GM12892 (cell line): ENCODE measurements around the gene STAMBP.

Experiments
- POLR2A ChIP-seq: IDR thresholded peaks from 2 replicates; pipeline ENCODE4 v1.6.1; 2011; ENCODE audit warnings: low read depth, low read length, control low read depth
- POLR2AphosphoS5 ChIP-seq: IDR thresholded peaks from 2 replicates; pipeline ENCODE4 v1.6.1; 2011; ENCODE audit warnings: low read depth, low read length, control low read depth

GRCh38 chr2:73821227-73821626, 7.5 kb upstream of the STAMBP start:
- no peak for TF ChIP-seq POLR2A
- no peak for TF ChIP-seq POLR2AphosphoS5
